Type B pancreatic cell (in vitro differentiated cells): ENCODE measurements around the gene TAS2R30. TPM values are rescaled to one million over a fixed set of nuclear protein-coding genes. Genes with fewer than 3 reads are reported as not detected.
A peak's percentile ranks its signal among the peaks of the same experiment; 100 is the strongest.

Experiments
- DNase-seq: peaks from one replicate; pipeline ENCODE4 v3.0.0; 2021; ENCODE audit warnings: mixed read lengths; ENCODE audit not compliant: unreplicated experiment; ENCODE audit errors: extremely low spot score
- H3K27ac Mint-ChIP-seq: 2 replicates; pipeline ENCODE4 v1.8.0; 2021; ENCODE audit warnings: mild to moderate bottlenecking, mixed read lengths
- H3K27me3 Mint-ChIP-seq: 2 replicates; pipeline ENCODE4 v1.8.0; 2021; ENCODE audit warnings: mixed read lengths
- H3K36me3 Mint-ChIP-seq: 2 replicates; pipeline ENCODE4 v1.8.0; 2021; ENCODE audit warnings: mixed read lengths
- H3K4me1 Mint-ChIP-seq: one replicate; pipeline ENCODE4 v1.8.0; 2021; ENCODE audit warnings: mixed read lengths; ENCODE audit not compliant: unreplicated experiment
- H3K4me3 Mint-ChIP-seq: 2 replicates; pipeline ENCODE4 v1.8.0; 2021; ENCODE audit warnings: mild to moderate bottlenecking, mixed read lengths
- H3K9me3 Mint-ChIP-seq: 2 replicates; pipeline ENCODE4 v1.8.0; 2021; ENCODE audit warnings: mixed read lengths
- CTCF ChIP-seq: fragments of 200-600 bp; sonication (generic); conservative IDR thresholded peaks from 2 replicates; pipeline ENCODE4 v1.5.0; 2021; ENCODE audit warnings: antibody characterized with exemption, mild to moderate bottlenecking
- long read RNA-seq: library from polyadenylated mRNA; unstranded; transcript quantifications from one replicate; pipeline ENCODE4 v2.0.0, GENCODE V29; 2020
- total RNA-seq: library from RNA; stranded (reverse); gene quantifications from 2 replicates; pipeline ENCODE4 v1.2.1, GENCODE V29; 2021; ENCODE audit warnings: low replicate concordance

TAS2R30 gene
- 1.3 and 2.3 TPM in 2 replicates for total RNA-seq
- long read RNA-seq, result 0 reads

- no peaks in the 10 kb centered on the region for H3K27me3 Mint-ChIP-seq
- no peak within 1 kb of the TSS for H3K4me3 Mint-ChIP-seq
- no peaks in the 10 kb centered on the region for H3K9me3 Mint-ChIP-seq
- DNase-seq, result no peak
- peaks cover 36% of the 10 kb centered on the region for H3K36me3 Mint-ChIP-seq
- no peak for TF ChIP-seq CTCF
- H3K27ac Mint-ChIP-seq, result peak within 1 kb of the TSS; percentile 3
- no peaks in the 10 kb centered on the region for H3K4me1 Mint-ChIP-seq
These were observed at the start of gene TAS2R30 for GRCh38 chr12:11134305-11134704. TAS2R30 (minus strand) TSS chr12:11134644; CDS start chr12:11134244, 400 bp downstream.

GRCh38 chr12:11183011-11183410, 48.6 kb upstream of the TAS2R30 start:
- Mint-ChIP-seq H3K36me3 (no peaks in the 10 kb centered on the region), H3K4me3 (no peak overlapping the region), H3K27me3 (peaks cover 4% of the 10 kb centered on the region), H3K27ac (no peak overlapping the region), H3K9me3 (no peaks in the 10 kb centered on the region), H3K4me1 (no peaks in the 10 kb centered on the region)
- no peak for TF ChIP-seq CTCF
- no peak for DNase-seq

GRCh38 chr12:11182529-11182928, 48.1 kb upstream of the TAS2R30 start:
- no peaks in the 10 kb centered on the region for H3K4me1 Mint-ChIP-seq
- DNase-seq, result no peak
- H3K27ac Mint-ChIP-seq, result no peak overlapping the region
- no peak for TF ChIP-seq CTCF
- peaks cover 4% of the 10 kb centered on the region for H3K27me3 Mint-ChIP-seq
- H3K4me3 Mint-ChIP-seq, result no peak overlapping the region
- H3K9me3 Mint-ChIP-seq, result no peaks in the 10 kb centered on the region
- H3K36me3 Mint-ChIP-seq, result no peaks in the 10 kb centered on the region

GRCh38 chr12:11178250-11178649, 43.8 kb upstream of the TAS2R30 start:
- DNase-seq, result no peak
- Mint-ChIP-seq H3K4me3 (no peak overlapping the region), H3K36me3 (peaks cover 18% of the 10 kb centered on the region), H3K27ac (no peak overlapping the region), H3K9me3 (no peaks in the 10 kb centered on the region), H3K27me3 (no peaks in the 10 kb centered on the region), H3K4me1 (peaks cover 2% of the 10 kb centered on the region)
- no peak for TF ChIP-seq CTCF

- no peak for TF ChIP-seq CTCF
- Mint-ChIP-seq H3K4me1 (peaks cover 16% of the 10 kb centered on the region), H3K4me3 (no peak overlapping the region), H3K27me3 (no peaks in the 10 kb centered on the region), H3K27ac (no peak overlapping the region), H3K9me3 (no peaks in the 10 kb centered on the region), H3K36me3 (peaks cover 46% of the 10 kb centered on the region)
- no peak for DNase-seq
These were observed 39.6 kb upstream of the TAS2R30 start for GRCh38 chr12:11174022-11174421.
